CD4-positive, alpha-beta T cell treated with Interleukin-17A for 4 hours (primary cell): ENCODE data around the gene SLAMF9.
"Not testable (repeated sequence)": the region's sequence is repeated elsewhere in the genome, so short reads cannot be mapped to it uniquely, and the experiment has no call there.

Experiments
- DNase-seq: peaks from one replicate; pipeline ENCODE4 v3.0.0-alpha.2; 2020; ENCODE audit warnings: mixed read lengths

The SLAMF9 gene

DNA sequence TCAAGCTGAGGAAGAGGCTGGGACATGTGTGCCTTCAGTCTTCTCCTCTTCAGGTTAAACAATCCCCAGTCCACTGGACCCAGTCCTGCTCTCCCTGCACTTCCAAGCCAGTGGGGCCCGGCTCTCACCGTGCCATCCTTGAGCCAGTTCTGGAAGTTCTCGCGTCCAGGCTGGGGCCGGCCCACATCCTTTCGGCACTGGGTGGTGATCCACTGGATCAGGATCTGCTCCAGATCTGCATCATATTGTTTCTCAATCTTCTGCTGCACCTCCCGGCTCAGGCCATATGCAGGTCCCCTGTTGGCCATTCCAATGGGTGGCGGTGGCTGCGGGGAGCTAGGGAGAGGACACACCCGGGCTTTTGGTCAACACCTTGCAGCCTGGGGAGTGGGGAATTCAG lies 33.8 kb downstream of the SLAMF9 start:
- DNase-seq: no peak

DNA sequence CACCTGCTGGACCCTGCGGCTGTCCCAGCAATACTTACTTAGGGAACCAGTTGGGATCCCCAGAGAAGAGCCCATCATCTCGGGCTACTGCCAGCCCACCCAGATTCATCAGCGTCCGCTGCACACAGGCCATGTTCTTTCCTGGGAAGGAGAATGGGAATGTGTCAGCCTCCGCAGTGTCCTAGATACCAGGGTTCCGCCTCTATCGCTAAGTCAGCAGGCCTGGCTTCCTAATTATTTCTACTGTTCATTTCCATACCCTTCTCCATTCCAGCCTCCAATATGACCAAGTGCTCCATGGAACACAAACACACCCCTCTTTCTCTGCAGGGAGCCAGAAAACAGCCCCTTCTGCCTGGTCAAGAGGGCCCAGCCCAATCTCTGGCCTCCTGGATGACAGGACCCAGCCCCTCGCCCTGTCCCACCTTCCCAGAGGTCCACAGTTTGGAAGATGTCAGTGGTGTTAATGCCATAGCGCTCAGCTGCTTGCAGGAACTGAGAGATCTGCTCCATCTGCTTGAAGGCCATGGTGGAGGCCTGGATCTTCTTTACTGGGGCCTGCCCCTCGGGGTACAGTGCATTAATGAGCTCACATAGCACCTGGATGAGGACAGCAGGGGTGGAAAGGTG lies 34.7 kb downstream of the SLAMF9 start:
- DNase-seq: no peak

DNA sequence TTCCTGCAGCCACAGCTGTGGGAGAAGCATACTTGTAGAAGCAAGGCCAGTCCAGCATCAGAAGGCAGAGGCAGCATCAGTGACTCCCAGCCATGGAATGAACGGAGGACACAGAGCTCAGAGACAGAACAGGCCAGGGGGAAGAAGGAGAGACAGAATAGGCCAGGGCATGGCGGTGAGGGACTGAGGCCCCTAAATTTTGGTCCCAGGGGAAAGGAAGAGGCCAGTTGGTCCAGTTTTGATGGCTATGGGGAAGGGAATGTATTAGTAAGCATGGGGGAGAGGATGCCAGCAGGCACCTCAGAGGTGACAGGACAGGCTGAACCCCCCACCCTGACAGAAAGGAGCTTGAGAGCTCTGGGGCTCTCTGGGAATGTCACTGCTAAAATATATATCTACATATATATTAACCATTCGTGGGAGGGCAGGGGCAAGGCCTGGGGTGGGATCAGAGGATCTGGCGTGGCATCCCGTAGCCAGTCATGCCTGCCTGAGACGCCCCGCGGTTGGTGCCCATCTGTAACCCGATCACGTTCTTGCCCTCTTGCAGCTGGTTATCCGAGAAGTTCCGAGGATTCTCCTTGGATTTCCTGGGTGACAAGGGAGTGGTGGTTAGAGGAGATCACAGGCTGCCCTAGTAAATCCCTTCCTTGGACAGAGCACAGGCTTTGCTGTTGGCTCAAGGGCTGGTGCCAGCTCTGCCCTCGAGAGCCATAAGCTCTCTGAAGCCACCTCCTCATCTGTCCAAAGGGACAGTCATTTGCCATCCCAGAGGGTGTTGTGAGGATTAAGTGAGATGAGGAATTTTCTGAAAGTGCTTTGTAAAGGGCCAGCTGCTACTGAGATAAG lies 35.5 kb downstream of the SLAMF9 start:
- DNase-seq: no peak

DNA sequence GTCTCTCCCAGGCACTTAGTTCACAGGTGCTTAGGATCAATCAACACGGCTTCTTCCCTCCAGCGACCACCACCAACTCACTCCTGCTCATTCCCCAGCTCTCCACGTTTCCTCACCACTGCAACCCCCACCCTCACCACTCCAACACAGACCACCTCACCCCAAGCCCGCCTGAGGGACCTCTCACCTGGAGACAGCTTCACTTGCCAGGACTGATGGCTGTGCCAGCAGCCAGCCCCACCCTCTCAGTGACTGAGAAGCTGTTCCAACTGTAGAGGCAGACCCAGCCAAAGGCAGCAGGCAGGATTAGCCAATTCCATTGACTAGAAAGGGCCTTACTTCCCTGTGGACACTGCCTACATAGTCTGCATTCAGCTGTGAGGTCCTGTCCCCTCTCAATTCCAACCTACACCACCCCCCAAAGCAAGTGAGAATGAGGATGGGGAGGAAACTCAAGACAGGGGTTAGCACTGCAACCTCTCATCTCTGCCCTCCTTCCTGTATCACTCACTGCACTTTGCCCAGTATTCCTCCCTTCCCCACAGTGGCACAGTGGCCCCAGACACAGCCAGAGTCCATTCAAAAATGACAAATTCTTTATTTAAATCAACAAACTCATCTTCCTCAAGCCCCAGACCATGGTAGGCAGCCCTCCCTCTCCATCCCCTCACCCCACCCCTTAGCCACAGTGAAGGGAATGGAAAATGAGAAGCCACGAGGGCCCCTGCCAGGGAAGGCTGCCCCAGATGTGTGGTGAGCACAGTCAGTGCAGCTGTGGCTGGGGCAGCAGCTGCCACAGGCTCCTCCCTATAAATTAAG lies 36.3 kb downstream of the SLAMF9 start:
- no peak for DNase-seq

DNA sequence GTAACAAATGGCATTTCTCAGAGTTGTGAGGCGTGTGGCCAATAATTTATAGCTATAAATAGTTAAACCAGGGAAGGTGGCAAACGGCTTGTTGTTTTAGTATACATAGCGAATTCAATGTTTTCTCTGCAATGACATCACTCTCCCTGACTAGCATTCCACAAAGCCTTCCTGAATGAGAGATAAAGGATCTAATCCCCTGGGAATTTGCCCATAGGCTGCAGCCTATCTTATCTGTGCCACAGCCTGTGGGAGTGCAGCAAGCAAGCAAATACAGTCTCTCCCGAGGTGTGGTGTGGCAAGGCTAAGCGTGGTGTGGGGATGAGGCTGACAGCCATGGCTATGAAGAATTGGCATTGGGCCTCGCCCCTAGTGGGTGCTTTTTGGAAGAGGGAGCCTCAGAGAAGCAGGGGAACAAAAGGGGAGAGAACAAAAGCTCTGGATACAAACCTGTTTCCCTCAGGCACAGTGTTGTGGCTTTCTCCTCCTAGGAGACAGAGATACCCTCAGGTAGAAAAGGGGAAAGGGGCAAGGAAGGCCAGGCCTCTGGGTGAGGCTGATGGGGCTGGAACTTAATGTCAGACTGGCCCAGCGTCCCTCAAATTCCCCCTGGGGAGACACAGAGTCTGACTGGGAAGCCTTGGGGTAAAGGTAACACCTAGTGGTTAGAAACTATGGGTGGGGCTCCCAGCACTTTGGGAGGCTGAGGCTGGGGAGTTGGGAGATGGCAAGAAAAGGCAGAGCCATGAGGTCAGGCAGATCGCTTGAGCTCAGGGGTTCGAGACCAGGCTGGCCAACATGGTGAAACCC lies 37.6 kb downstream of the SLAMF9 start:
- no peak for DNase-seq

DNA sequence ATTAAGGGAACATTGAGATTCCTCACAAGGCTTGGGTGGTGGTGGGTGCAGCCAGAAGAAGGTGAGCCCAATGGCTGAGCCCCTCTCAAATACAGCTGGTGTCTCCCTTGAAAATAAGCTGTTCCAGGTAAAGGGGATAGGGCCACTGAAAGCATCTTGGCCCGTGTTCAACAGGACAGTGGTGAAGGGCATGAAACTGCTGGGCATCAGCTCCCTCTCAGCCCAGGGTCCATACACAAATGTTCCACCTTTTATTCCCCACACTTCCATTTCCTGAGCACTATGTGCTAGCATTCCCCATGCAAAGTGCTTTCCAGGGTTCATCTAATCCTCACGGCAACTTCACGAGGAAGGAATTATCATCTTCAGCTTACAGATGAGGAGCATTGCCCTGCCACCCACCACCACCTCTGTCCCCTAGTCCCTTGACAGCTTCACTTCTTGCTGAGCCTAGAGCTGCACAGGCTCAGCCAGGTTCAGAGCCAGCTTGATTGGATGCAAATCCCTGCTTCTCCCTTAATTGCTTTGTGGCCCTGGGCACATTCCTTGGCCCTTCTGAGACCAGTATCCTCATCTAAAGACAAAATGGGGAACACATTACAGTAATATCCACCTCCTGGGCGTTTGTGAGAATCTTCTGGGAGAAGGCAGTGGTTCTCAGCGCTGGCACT lies 38.3 kb downstream of the SLAMF9 start:
- DNase-seq: no peak

DNA sequence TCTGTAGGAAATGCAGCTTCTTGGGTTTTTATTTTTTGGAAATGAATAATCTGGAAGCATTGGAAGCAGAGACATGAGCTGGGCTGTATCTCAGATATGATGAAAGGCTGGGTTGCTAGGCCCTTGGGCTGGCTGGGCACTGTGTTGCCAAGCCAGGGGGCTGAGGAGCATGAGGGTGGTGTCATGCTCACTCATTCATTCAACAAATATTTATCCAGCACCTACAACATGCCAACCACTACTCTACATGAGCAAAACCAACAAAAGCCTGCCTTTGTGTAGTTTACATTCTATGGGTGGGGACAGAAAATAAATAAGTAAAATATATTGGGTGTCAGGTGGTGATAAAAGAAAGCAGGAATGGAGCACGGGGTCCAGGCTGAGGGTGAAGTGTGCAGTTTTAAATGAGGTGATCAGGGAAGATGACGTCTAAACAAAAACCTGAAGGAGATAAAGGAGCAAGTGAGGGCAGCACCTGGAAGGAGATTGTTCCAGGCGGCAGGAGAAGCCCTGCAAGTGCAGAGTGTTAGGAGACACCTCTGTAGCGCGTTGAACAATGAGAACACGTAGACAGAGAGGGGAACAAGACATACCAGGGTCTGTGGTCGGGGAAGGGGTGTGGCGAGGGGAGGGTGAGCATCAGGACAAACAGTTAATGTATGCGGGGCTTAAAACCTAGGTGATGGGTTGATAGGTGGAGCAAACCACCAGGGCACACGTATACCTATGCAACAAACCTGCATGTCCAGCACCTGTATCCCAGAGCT lies 39.6 kb downstream of the SLAMF9 start:
- no peak for DNase-seq

DNA sequence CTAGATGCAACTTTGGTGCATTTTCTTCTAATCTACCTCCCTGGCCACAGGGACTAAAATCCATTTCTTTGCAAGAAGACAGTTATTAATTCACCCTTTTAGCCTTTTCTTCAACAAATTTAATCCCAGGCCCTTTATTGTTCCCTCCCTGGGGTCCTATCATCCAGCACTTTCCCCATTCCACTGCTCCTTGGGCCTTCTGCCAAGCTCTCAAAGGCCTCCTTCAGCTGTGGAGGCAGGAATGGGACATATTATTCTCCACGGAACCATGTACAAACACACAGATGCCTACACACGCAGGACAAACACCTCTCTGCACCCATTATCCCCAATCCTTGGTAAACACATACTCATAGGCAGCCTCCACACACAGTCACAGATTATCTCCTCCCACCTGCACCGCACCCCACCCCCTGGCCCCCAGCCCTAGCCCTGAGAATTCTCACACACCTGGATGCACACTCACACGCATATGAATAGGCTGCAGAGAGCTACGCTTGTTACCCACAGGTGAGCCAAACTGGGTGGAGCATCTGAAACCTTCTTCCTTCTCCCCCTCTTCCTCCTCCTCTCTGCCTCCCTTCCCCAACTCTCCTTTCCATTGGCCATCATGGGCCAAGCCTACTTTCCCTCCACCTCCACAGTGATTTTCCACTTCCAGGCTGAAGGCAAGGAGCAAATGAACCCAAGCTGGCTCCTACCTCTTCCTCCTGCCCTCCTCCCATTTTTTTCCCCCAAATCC lies 40.4 kb downstream of the SLAMF9 start:
- no peak for DNase-seq

DNA sequence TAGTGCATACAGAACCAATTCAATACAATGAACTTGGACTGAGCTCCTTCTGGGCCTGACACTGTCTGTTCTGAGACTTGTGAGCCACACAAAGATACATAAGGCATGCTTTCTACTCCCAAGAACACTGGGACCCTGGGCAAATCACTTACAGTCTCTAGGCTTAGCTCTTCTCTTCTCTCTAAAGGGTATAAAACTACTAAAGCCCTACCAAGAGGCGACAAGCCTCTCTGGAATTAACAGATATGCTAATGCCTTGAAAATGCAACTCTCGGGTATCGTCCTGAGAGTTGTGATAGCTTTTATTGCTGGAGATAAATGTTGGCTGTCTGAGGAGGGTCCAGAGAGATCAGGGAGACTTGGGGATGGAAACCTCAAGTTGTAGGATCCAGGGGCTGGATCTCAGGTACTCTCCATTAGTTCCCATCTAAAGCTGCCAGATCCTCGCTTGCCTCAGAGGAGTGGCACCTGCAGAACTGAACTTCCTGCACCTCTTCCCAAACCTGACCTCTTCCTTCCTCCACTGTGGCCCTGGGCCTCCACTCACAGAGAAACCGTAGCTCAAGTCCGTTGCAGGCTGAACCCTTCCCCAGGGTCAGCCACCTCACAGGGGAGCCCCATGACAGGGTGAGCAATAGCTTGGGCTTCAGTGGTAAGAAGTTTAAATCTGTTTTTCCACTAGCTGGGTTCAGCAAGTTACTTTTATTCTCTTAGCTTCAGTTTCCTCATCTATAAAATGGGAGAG lies 42.5 kb downstream of the SLAMF9 start:
- DNase-seq: peak; percentile 12

DNA sequence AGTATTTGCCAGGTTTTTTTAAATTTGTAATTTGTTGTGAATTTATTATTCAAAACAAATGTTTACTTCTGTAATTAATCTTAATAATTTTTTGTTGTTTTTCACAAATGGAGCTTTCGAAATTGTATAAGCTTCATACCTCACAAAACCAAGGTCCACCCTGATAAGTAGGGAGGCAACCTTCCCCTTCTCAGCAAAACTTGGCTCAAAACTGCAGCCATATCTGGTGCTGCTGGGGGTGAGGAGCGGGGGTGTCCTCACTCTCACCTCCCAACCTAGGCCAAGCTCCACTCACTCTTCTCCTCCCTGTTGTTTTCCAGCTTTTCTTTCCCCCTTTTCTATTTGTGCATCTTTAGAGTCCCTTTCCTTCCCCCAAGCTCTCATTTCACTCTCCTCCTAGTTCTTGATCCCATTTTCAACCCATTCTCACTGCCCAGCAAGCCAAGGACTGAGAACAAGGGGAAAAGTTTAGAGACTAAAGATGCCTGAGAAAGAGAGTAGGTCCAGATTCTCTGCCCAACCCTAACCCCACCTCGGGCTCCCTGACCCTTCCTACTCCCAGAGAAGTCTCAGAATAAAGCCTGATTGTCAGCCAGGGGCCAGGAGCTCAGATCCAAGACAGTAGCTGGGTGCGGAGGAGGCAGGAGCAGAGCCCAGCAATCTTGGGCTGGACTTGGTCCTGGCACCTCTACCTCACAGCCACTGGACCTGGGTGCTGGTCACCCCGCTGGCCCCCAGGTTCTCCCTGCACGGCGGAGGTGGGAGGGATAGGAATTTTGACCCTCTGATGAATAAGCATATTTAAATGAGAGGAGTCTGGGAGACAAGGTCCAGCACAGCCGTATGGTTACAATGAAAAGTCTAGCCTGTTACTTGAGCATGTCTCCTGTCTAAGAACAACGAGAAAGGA lies 45.8 kb downstream of the SLAMF9 start:
- no peak for DNase-seq

DNA sequence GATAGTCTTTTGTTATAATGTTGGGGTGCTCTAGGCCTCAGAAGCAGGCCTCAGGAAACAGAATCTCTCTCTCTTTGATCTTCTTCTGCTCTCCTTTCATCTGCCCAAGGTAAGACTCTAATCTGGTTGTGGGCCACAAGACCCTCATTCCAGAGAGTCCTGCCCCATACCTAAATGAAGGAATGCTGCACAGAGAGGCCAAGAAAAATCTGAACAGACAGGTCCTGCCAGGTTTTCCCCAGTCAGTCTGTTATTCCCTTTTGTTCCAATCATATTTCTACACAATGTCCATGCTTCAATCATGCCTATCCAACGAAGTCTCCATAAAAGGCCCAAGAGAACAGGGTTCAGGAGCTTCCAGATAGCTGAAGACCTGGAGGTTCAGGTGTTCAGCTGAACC lies 47.1 kb downstream of the SLAMF9 start:
- DNase-seq: no peak

DNA sequence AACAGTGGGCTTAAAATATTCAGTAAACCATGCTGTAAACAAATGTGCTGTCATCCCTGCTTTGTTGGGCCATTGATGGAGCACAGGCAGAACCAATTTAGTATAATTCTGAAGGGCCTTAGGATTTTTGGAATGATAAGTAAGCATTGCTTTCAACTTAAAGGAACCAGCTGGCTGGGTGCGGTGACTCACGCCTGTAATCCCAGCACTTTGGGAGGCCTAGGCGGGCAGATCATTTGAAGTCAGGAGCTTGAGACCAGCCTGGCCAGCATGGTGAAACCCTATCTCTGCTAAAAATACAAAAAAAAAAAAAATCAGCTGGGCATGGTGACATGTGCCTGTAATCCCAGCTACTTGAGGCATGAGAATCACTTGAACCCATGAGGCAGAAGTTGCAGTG lies 50.0 kb downstream of the SLAMF9 start:
- not testable (repeated sequence) for DNase-seq

DNA sequence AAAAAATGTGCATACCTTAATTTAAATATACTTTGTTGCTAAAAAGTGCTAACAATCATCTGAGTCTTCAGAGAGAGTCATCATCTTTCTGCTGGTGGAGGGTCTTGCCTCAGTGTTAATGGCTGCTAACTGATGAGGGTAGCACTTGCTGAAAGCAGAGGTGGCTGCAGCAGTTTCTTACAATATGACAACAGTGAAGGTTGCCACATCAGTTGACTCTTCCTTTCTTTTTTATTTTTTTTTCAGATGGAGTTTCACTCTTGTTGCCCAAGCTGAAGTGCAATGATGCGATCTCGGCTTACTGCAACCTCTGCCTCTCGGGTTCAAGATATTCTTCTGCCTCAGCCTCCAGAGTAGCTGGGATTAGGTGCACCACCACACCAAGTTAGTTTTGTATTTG lies 51.5 kb downstream of the SLAMF9 start:
- no peak for DNase-seq
